GM13977 (cell line): ENCODE results near the gene NES.

Experiments
- DNase-seq: peaks from one replicate; pipeline ENCODE4 v3.0.0; 2012; ENCODE audit warnings: low spot score
- CTCF ChIP-seq: IDR thresholded peaks from 2 replicates; pipeline ENCODE4 v1.5.1; 2012; ENCODE audit warnings: mild to moderate bottlenecking, control low read depth; ENCODE audit not compliant: insufficient read depth; ENCODE audit errors: extremely low read depth, missing control alignments
- in situ Hi-C: fragments of 300-500 bp; cut with MboI; formaldehyde crosslinking; loops from one replicate; pipeline ENCODE4 v1.12.0; 2022; ENCODE audit warnings: low sequenced_read_pairs, low pct_unique_long_range_greater_than_20kb, mixed read lengths, inconsistent platforms; ENCODE audit not compliant: unreplicated experiment

NES gene

DNA sequence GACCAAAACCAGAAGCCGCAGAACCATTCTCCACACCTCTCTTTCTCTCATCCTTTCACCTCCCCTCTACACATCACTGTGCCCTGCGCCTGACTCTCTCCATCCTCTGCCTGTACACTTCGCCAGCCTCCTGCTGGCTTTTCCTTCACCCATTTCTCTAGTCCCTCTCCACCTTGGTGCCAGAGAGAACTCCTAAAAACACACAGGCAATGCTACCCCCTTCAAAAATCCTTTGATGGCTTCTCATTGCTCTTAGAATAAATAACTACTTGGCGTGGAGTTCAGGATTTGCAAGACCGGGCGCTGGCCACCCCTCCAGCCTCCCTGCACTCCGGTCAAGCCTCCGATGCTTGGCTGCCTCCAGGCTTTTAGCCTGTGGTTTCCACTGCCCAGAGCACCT, 19.5 kb upstream of the NES start:
- TF ChIP-seq CTCF = no peak
- in situ Hi-C loops = no loop called here
- no peak for DNase-seq

GRCh38 chr1:156694690-156694962, 17.4 kb upstream of the NES start:
- no peak for TF ChIP-seq CTCF
- DNase-seq = no peak
- in situ Hi-C loops = no loop called here

DNA sequence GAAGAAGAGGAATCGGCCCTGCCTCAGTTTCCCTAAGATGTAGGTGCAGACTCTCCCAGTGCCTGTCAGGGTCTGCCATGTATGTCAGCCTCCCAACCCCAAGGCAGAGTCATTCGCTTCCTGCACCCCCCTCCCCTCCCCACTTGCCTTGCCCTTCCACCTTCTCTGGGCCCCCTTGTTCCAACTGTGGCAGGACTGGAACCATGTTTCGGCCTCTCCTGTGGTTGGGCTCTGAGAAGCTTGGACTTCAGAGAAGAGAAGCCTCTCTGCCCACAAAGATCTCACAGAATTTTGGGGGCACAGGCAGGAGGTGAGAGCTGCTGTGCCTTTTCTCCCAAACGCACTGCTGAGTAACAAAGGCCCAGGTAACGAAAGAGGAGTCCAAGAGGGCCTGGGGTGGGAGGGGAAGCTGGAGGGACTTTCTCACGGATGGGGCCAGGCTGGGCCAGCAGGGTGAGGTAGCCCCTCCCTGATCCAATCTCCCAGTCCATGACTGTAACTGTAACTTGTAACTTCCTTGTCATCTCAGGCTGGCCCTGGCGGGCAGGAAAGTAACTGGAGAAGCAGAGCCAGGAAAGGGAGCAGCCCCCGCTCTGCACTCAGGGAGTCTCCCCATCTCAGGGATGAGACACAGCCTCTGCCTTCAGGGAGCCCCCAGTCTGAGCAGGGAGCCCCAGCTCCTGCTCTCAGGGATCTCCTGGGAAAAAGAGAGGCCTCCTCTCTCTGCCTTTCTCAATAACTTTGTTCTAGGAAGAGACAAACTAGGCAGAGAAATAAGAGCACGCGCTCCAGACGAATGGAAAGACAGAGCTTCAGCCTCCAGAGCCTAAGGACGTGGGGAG, 16.9 kb upstream of the NES start:
- no peak for DNase-seq
- in situ Hi-C loops = no loop called here
- no peak for TF ChIP-seq CTCF

DNA sequence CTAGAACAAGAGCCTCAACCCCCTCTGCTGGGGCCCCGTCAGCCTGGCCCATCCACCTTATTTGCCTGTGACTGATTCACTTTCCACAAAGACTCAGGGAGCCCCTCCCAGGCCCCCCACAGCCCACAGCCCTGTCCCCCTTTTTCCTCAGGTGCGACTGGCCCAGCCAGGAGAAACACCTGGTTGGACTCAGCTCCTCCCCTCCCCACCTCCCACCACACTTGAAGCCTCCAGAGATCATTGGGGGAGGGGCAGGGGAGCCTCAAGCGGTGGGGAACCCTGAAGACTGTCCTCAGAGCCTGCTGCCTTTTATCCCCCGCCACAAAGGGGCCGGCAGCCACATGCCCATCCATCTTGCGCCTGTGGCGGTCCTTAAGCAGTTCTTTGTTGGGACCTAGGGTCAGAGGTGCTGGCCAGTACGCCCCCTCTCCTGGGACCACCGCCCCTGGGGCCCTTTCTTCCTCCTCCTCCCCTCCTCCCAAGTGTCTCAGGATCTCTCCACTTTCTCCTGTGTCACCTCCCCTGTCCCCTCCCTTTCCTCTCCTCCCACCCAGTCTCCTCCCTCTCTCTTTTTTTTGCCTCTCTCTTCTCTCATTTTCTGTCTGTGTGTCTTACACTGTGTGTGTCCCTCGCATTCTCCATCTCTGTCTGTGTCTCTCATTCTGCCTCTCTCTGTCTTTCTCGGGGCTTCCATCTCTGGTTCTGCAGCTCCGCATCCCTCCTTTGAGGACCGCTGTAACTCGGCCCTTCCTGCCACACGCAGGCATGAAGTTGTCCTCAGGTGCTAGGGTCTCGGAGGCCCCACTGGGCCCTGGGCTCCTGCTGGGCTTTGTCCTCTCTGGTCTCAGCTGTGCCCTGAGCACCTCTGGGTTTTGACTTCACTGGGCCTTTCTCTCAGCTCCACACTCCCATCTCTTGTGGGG, 16.0 kb upstream of the NES start:
- DNase-seq = no peak
- in situ Hi-C loops = no loop called here
- no peak for TF ChIP-seq CTCF

DNA sequence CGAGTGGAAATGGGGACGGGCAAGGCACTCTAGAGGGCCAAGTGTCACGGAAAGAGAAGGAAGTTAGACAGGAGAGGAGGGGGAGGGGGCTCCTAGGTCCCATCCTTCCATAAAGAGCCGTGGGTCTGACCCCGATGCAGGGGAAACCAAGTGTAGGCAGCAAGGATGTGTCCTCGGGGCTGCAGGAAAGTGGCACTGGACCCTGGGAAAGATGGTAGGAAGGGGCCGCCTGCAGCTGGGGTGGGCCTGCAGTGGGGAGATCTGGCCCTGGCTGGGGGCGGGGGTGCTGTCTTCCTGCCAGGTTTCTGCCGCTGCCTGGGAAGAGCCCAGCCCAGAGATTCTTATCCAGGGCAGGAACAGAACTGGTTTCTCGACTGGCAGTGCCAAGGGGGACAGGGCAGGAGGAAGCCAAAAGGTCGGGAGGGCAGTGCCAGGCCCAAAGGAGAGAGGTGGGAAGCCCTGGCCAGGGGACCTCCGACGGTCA, 15.3 kb upstream of the NES start:
- in situ Hi-C loops = no loop called here
- no peak for DNase-seq
- no peak for TF ChIP-seq CTCF

GRCh38 chr1:156691665-156692440, 14.6 kb upstream of the NES start:
- no peak for TF ChIP-seq CTCF
- in situ Hi-C loops = no loop called here
- no peak for DNase-seq
